ENCODE measurements around the gene PDPN.

Gene PDPN

DNA sequence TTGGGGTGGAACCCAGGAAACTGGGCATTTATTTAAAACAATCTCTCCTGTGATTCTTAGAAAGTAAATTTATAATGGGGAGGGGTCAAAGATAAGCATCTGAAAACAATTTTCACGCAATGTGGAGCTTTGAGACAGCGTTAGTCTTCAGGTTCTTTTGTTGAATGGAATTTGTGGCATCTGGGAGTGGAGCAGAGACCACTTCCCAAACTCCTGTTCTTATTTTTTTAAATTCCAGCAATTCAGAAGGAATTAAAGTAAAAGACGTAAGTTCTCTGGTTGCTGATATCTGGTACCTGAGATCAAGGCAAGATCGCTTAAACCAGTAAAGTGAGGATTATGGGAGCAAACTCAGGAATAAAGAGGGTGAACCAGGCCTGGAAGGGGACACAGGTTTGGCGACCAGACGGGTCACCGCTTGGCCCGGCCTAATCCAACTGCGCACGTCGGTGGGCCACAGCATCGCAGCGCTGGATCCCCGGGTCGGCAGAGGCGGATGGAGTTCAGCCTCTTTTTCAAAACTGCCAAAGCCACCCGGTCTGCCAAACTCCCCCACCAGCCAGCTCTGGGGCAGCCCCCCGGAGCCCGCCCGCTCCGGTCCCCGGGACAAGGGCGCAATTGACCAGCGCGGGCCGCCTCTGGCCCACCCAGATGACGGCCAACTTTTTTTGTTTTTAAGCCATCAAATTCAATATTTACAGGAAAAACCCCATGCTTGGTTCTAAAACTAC is 754 bp upstream of the PDPN start:
- TF ChIP-seq, protein P1, sequence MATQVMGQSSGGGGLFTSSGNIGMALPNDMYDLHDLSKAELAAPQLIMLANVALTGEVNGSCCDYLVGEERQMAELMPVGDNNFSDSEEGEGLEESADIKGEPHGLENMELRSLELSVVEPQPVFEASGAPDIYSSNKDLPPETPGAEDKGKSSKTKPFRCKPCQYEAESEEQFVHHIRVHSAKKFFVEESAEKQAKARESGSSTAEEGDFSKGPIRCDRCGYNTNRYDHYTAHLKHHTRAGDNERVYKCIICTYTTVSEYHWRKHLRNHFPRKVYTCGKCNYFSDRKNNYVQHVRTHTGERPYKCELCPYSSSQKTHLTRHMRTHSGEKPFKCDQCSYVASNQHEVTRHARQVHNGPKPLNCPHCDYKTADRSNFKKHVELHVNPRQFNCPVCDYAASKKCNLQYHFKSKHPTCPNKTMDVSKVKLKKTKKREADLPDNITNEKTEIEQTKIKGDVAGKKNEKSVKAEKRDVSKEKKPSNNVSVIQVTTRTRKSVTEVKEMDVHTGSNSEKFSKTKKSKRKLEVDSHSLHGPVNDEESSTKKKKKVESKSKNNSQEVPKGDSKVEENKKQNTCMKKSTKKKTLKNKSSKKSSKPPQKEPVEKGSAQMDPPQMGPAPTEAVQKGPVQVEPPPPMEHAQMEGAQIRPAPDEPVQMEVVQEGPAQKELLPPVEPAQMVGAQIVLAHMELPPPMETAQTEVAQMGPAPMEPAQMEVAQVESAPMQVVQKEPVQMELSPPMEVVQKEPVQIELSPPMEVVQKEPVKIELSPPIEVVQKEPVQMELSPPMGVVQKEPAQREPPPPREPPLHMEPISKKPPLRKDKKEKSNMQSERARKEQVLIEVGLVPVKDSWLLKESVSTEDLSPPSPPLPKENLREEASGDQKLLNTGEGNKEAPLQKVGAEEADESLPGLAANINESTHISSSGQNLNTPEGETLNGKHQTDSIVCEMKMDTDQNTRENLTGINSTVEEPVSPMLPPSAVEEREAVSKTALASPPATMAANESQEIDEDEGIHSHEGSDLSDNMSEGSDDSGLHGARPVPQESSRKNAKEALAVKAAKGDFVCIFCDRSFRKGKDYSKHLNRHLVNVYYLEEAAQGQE (IDR thresholded peaks at IDR 0.05; ENCODE audit: insufficient read depth in 1 of 2, low read depth in 2 of 2, low read length in 2 of 2): no peak
- TF ChIP-seq TAF1 (IDR thresholded peaks at IDR 0.05; ENCODE audit: borderline replicate concordance, insufficient read depth, low read length) (no peak), POLR2AphosphoS5 (IDR thresholded peaks at IDR 0.05; ENCODE audit: low read depth, low read length) (no peak), SIN3A (IDR thresholded peaks at IDR 0.05; ENCODE audit: borderline replicate concordance, insufficient read depth, low read length) (no peak), FOXP2 (optimal IDR thresholded peaks at IDR 0.05; ENCODE audit: borderline replicate concordance, extremely low read depth, extremely low read length, insufficient read depth) (no peak)

DNA sequence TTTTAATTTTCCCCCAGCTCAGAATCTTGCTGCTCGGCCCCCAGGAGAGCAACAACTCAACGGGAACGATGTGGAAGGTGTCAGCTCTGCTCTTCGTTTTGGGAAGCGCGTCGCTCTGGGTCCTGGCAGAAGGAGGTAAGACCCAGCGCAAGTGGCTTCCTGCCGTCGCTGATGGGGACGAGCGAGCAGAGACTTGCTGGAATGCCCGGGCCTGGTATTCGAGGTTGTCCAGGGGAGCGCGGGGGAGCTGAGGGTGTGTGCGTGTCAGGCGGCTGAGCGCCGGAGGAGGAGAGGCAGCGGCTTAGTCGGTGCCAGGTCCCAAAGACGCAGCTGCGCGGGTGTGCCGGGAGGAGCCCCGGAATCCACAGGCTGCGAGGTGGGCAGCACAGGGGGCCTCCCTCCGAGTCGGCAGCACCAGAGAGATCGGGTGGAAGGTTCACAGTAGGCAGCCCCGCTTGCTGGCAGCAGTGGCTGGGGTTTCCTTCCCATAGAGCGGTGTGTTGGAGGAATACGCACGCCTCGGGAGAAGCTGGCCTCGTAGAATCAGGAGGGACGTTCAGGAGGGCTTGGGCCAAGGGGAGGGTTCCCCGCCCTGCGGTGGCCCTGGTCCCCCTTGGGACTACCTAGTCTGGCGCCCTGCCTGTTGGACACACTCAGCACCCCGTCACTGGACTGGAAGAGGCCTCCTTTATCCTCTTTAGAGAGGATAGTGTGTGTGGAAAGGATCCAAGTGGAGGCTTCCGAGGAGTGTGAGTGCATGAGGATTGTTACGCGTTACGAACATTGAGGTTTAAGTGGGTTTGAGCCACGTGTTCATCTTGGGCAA is 547 bp downstream of the PDPN start:
- TF ChIP-seq POLR2AphosphoS5 (IDR thresholded peaks at IDR 0.05; ENCODE audit: low read depth, low read length) (no peak), FOXP2 (optimal IDR thresholded peaks at IDR 0.05; ENCODE audit: borderline replicate concordance, extremely low read depth, extremely low read length, insufficient read depth) (no peak), TAF1 (IDR thresholded peaks at IDR 0.05; ENCODE audit: borderline replicate concordance, insufficient read depth, low read length) (no peak), SIN3A (IDR thresholded peaks at IDR 0.05; ENCODE audit: borderline replicate concordance, insufficient read depth, low read length) (no peak)
- TF ChIP-seq, protein P1 (IDR thresholded peaks at IDR 0.05; ENCODE audit: insufficient read depth in 1 of 2, low read depth in 2 of 2, low read length in 2 of 2): no peak

DNA sequence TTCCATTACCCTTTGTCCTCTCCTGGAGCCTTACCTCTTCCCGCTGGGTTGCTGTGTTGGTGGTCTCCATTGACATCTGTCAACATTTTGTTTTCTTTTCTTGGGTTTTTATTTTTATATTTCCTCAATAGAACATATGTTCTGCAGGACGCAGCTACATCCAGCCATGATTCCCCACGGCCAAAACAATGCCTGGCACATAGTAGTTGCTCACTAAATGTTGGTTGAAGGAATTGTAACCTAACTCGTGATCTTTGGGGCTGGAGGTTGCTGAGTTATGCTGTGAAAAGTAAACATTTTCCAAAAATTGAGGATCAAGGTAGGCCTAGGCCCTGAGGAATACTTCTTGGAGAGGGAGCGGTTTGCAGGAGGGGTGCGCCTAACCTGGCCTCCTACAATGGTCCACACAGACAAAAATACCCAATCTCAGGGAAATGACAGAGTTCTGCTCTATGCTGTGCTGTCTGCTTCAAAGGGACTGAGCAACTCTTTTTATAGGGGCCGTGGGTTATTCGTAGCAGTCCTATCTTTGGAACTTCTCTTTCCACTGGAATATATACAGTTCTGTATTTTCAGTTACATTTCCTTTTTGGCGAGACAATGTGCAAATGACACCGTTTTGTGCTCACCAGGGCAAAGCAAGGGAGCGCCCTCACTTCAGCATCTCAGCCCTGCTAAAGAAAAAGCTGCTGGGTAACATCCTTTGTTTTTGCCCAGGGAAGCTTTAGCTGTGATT is 1.4 kb downstream of the PDPN start:
- TF ChIP-seq SIN3A (IDR thresholded peaks at IDR 0.05; ENCODE audit: borderline replicate concordance, insufficient read depth, low read length) (no peak), FOXP2 (optimal IDR thresholded peaks at IDR 0.05; ENCODE audit: borderline replicate concordance, extremely low read depth, extremely low read length, insufficient read depth) (no peak), POLR2AphosphoS5 (IDR thresholded peaks at IDR 0.05; ENCODE audit: low read depth, low read length) (no peak), TAF1 (IDR thresholded peaks at IDR 0.05; ENCODE audit: borderline replicate concordance, insufficient read depth, low read length) (no peak)
- TF ChIP-seq, protein P1 (IDR thresholded peaks at IDR 0.05; ENCODE audit: insufficient read depth in 1 of 2, low read depth in 2 of 2, low read length in 2 of 2): no peak

DNA sequence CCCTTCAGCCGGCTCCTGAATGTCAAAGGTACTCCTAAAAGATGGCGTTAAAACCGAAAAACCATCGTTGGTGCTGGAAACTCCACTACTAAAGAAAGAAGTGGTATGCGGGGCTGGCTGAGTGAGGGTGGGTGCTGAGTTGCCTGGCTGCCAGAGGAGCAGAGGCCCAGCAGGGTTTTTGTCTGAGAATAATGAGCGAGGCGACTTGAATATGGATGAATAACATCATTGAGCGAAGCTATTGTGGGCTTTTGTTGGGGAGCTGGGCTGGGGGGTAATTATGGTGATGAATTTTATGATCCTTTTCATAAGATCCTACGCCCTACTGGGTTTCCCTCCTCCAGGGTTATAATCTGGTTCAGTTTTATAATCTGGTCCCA is 2.0 kb downstream of the PDPN start:
- TF ChIP-seq, protein P1 (IDR thresholded peaks at IDR 0.05; ENCODE audit: insufficient read depth in 1 of 2, low read depth in 2 of 2, low read length in 2 of 2): no peak
- no peak for TF ChIP-seq POLR2AphosphoS5 (IDR thresholded peaks at IDR 0.05; ENCODE audit: low read depth, low read length)
- no peak for TF ChIP-seq SIN3A (IDR thresholded peaks at IDR 0.05; ENCODE audit: borderline replicate concordance, insufficient read depth, low read length)
- no peak for TF ChIP-seq TAF1 (IDR thresholded peaks at IDR 0.05; ENCODE audit: borderline replicate concordance, insufficient read depth, low read length)
- no peak for TF ChIP-seq FOXP2 (optimal IDR thresholded peaks at IDR 0.05; ENCODE audit: borderline replicate concordance, extremely low read depth, extremely low read length, insufficient read depth)
